Neural cell (in vitro differentiated cells): ENCODE measurements around the gene CDC42EP2.

Experiments used
- EP300 ChIP-seq: fragments of 450-650 bp; conservative IDR thresholded peaks from 2 replicates; pipeline ENCODE4 v1.6.1; 2014; ENCODE audit warnings: antibody characterized with exemption, mild to moderate bottlenecking, moderate library complexity; ENCODE audit not compliant: poor library complexity, severe bottlenecking
- EZH2 ChIP-seq: fragments of 200-600, 300-800 bp; shearing (Covaris generic), sonication (generic); IDR thresholded peaks from 2 replicates; pipeline ENCODE4 v1.6.1; 2014; ENCODE audit warnings: antibody characterized with exemption, low read length, borderline replicate concordance, mild to moderate bottlenecking; ENCODE audit not compliant: insufficient read depth, poor library complexity, severe bottlenecking
- POLR2AphosphoS5 ChIP-seq: IDR thresholded peaks from 2 replicates; pipeline ENCODE4 v1.6.1; 2012
- RAD21 ChIP-seq: fragments of 450-650 bp; conservative IDR thresholded peaks from 2 replicates; pipeline ENCODE4 v1.6.1; 2014; ENCODE audit warnings: antibody characterized with exemption, mild to moderate bottlenecking, moderate library complexity
- SMC3 ChIP-seq: fragments of 450-650 bp; conservative IDR thresholded peaks from 2 replicates; pipeline ENCODE4 v1.6.1; 2014; ENCODE audit warnings: antibody characterized with exemption, mild to moderate bottlenecking, moderate library complexity; ENCODE audit not compliant: poor library complexity
- TF ChIP-seq, protein P1 (sequence below): fragments of 450-650 bp; IDR thresholded peaks from 2 replicates; pipeline ENCODE4 v1.5.1; 2014; ENCODE audit warnings: antibody characterized with exemption, mild to moderate bottlenecking, moderate library complexity; ENCODE audit not compliant: poor library complexity, severe bottlenecking
- TF ChIP-seq, protein P2 (sequence below): IDR thresholded peaks from 2 replicates; pipeline ENCODE4 v1.6.1; 2012; ENCODE audit warnings: borderline replicate concordance

- TF ChIP-seq RAD21: no peak
- no peak for TF ChIP-seq POLR2AphosphoS5
- no peak for TF ChIP-seq EP300
- TF ChIP-seq, protein P1, sequence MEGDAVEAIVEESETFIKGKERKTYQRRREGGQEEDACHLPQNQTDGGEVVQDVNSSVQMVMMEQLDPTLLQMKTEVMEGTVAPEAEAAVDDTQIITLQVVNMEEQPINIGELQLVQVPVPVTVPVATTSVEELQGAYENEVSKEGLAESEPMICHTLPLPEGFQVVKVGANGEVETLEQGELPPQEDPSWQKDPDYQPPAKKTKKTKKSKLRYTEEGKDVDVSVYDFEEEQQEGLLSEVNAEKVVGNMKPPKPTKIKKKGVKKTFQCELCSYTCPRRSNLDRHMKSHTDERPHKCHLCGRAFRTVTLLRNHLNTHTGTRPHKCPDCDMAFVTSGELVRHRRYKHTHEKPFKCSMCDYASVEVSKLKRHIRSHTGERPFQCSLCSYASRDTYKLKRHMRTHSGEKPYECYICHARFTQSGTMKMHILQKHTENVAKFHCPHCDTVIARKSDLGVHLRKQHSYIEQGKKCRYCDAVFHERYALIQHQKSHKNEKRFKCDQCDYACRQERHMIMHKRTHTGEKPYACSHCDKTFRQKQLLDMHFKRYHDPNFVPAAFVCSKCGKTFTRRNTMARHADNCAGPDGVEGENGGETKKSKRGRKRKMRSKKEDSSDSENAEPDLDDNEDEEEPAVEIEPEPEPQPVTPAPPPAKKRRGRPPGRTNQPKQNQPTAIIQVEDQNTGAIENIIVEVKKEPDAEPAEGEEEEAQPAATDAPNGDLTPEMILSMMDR: no peak
- TF ChIP-seq, protein P2, sequence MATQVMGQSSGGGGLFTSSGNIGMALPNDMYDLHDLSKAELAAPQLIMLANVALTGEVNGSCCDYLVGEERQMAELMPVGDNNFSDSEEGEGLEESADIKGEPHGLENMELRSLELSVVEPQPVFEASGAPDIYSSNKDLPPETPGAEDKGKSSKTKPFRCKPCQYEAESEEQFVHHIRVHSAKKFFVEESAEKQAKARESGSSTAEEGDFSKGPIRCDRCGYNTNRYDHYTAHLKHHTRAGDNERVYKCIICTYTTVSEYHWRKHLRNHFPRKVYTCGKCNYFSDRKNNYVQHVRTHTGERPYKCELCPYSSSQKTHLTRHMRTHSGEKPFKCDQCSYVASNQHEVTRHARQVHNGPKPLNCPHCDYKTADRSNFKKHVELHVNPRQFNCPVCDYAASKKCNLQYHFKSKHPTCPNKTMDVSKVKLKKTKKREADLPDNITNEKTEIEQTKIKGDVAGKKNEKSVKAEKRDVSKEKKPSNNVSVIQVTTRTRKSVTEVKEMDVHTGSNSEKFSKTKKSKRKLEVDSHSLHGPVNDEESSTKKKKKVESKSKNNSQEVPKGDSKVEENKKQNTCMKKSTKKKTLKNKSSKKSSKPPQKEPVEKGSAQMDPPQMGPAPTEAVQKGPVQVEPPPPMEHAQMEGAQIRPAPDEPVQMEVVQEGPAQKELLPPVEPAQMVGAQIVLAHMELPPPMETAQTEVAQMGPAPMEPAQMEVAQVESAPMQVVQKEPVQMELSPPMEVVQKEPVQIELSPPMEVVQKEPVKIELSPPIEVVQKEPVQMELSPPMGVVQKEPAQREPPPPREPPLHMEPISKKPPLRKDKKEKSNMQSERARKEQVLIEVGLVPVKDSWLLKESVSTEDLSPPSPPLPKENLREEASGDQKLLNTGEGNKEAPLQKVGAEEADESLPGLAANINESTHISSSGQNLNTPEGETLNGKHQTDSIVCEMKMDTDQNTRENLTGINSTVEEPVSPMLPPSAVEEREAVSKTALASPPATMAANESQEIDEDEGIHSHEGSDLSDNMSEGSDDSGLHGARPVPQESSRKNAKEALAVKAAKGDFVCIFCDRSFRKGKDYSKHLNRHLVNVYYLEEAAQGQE: no peak
- TF ChIP-seq EZH2: no peak
- TF ChIP-seq SMC3: no peak
These were observed 15.9 kb downstream of the CDC42EP2 start for GRCh38 chr11:65330544-65330943.
